GM12875 (cell line): ENCODE measurements around the gene IZUMO3.
"Not testable (repeated sequence)": the region's sequence is repeated elsewhere in the genome, so short reads cannot be mapped to it uniquely, and the experiment has no call there.

Experiments
- H3K4me3 ChIP-seq: one replicate; pipeline ENCODE4 v1.5.1; 2011; ENCODE audit warnings: low read depth, low read length, control low read depth
- CTCF ChIP-seq: IDR thresholded peaks from 2 replicates; pipeline ENCODE4 v1.5.1; 2011; ENCODE audit warnings: low read depth, mild to moderate bottlenecking, control low read depth, inconsistent platforms, low read length, moderate library complexity, borderline replicate concordance; ENCODE audit not compliant: insufficient read depth

The IZUMO3 gene

GRCh38 chr9:24545847-24546522 is at the start of gene IZUMO3:
IZUMO3 (minus strand) TSS chr9:24545897; CDS start chr9:24545649, 248 bp downstream.
- TF ChIP-seq CTCF = no peak
- no peak within 1 kb of the TSS for H3K4me3 ChIP-seq

GRCh38 chr9:24594234-24594850 is 48.6 kb upstream of the IZUMO3 start:
- no peak for TF ChIP-seq CTCF

GRCh38 chr9:24590432-24590831 is 44.7 kb upstream of the IZUMO3 start:
- H3K4me3 ChIP-seq = no peak overlapping the region
- no peak for TF ChIP-seq CTCF

More at GRCh38 chr9:24594234-24594850, 48.6 kb upstream of the IZUMO3 start:
- no peak overlapping the region for H3K4me3 ChIP-seq

- TF ChIP-seq CTCF = no peak
- no peak overlapping the region for H3K4me3 ChIP-seq
Observed at GRCh38 chr9:24587883-24588282, 42.2 kb upstream of the IZUMO3 start.

- H3K4me3 ChIP-seq = no peak overlapping the region
- no peak for TF ChIP-seq CTCF
Observed at GRCh38 chr9:24582146-24583126, 36.7 kb upstream of the IZUMO3 start.

- H3K4me3 ChIP-seq = not testable (repeated sequence)
Observed at GRCh38 chr9:24580005-24580404, 34.3 kb upstream of the IZUMO3 start.

- no peak overlapping the region for H3K4me3 ChIP-seq
- no peak for TF ChIP-seq CTCF
Observed at GRCh38 chr9:24572406-24572805, 26.7 kb upstream of the IZUMO3 start.
